ENCODE measurements around the gene ABCA10.

Gene ABCA10

GRCh38 chr17:69268543-69269014, 40.0 kb upstream of the ABCA10 start:
- Histone ChIP-seq H3K9me3 (ENCODE audit: control insufficient read depth, insufficient read depth, low read depth, low read length) (no peaks in the 10 kb centered on the region), H3K4me1 (ENCODE audit: control insufficient read depth, insufficient read depth, low read length) (no peaks in the 10 kb centered on the region), H3K4me3 (ENCODE audit: low read depth, low read length) (no peak overlapping the region), H3K27ac (ENCODE audit: extremely low read depth, low read depth, low read length) (no peak overlapping the region), H3K36me3 (ENCODE audit: control insufficient read depth in 2 of 2, insufficient read depth in 1 of 2, low read length in 2 of 2) (peaks cover 0 to 8% of the 10 kb centered on the region in 2 experiments; a peak in 1 of 3 replicates)
- CTCF ChIA-PET = no interaction called here
- POLR2A ChIA-PET = no interaction called here
- TF ChIP-seq ZNF341 (tag by site-specific recombination; IDR thresholded peaks at IDR 0.05; ENCODE audit: low read depth) = no peak

DNA sequence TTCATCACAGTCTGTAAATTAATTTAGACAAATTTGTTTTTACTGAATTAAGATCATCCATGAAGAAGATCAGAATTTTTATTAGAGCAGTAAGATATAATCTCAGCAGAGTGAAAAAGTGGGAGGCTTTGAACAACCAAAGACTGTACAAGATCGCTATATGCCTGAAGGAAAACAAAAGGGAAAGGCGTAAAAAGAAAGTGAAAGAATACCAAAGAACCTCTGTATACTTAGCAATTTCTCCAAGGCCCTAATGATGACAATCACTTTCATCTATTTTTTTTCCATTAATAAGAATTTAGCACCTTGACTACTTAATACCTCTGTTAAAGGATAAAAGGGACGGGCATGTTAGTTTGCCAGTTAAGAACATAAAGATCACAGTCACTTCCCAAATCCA, 38.6 kb upstream of the ABCA10 start:
- no peak for TF ChIP-seq ZNF169 (tag by site-specific recombination; IDR thresholded peaks at IDR 0.05)
- no peak for TF ChIP-seq REPIN1 (tag by site-specific recombination; IDR thresholded peaks at IDR 0.05; ENCODE audit: low read depth)
- no peak for TF ChIP-seq ZNF639 (tag by site-specific recombination; IDR thresholded peaks at IDR 0.05)
- peak; percentile 70 for TF ChIP-seq PRDM1 (tag by site-specific recombination; IDR thresholded peaks at IDR 0.05)
- TF ChIP-seq ZSCAN5A (tag by site-specific recombination; IDR thresholded peaks at IDR 0.05) = no peak
- TF ChIP-seq SP2 (tag by site-specific recombination; IDR thresholded peaks at IDR 0.05) = no peak
- no peak for TF ChIP-seq ZFP69B (tag by site-specific recombination; IDR thresholded peaks at IDR 0.05)
- H3K4me1 ChIP-seq (ENCODE audit: control insufficient read depth, insufficient read depth, low read length) = no peaks in the 10 kb centered on the region
- CTCF ChIA-PET = interaction anchor here (0.7 kb wide), 1 partner anchor 136 kb away, joined by 3 read pairs; no protein-coding TSS in a partner anchor

GRCh38 chr17:69265873-69266272, 37.2 kb upstream of the ABCA10 start:
- H3K4me3 ChIP-seq (ENCODE audit: low read depth, low read length) = no peak overlapping the region
- H3K36me3 ChIP-seq (ENCODE audit: control insufficient read depth in 2 of 2, insufficient read depth in 1 of 2, low read length in 2 of 2) = peaks cover 0 to 8% of the 10 kb centered on the region in 2 experiments; a peak in 1 of 3 replicates
- TF ChIP-seq ZNF660 (tag by site-specific recombination; IDR thresholded peaks at IDR 0.05) (no peak), ZNF341 (tag by site-specific recombination; IDR thresholded peaks at IDR 0.05; ENCODE audit: low read depth) (no peak), ZNF146 (tag by site-specific recombination; IDR thresholded peaks at IDR 0.05) (peak; percentile 62)
- TF ChIP-seq, protein P1, sequence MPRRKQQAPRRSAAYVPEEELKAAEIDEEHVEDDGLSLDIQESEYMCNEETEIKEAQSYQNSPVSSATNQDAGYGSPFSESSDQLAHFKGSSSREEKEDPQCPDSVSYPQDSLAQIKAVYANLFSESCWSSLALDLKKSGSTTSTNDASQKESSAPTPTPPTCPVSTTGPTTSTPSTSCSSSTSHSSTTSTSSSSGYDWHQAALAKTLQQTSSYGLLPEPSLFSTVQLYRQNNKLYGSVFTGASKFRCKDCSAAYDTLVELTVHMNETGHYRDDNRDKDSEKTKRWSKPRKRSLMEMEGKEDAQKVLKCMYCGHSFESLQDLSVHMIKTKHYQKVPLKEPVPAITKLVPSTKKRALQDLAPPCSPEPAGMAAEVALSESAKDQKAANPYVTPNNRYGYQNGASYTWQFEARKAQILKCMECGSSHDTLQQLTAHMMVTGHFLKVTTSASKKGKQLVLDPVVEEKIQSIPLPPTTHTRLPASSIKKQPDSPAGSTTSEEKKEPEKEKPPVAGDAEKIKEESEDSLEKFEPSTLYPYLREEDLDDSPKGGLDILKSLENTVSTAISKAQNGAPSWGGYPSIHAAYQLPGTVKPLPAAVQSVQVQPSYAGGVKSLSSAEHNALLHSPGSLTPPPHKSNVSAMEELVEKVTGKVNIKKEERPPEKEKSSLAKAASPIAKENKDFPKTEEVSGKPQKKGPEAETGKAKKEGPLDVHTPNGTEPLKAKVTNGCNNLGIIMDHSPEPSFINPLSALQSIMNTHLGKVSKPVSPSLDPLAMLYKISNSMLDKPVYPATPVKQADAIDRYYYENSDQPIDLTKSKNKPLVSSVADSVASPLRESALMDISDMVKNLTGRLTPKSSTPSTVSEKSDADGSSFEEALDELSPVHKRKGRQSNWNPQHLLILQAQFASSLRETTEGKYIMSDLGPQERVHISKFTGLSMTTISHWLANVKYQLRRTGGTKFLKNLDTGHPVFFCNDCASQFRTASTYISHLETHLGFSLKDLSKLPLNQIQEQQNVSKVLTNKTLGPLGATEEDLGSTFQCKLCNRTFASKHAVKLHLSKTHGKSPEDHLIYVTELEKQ (tag by site-specific recombination; IDR thresholded peaks at IDR 0.05; ENCODE audit: borderline replicate concordance) = no peak
- no peak overlapping the region for H3K27ac ChIP-seq (ENCODE audit: extremely low read depth, low read depth, low read length)
- no peaks in the 10 kb centered on the region for H3K4me1 ChIP-seq (ENCODE audit: control insufficient read depth, insufficient read depth, low read length)
- ChIA-PET CTCF (no interaction called here), POLR2A (no interaction called here)
- H3K9me3 ChIP-seq (ENCODE audit: control insufficient read depth, insufficient read depth, low read depth, low read length) = no peaks in the 10 kb centered on the region

More for the DNA sequence above, 38.6 kb upstream of the ABCA10 start:
- Histone ChIP-seq H3K4me3 (ENCODE audit: low read depth, low read length) (no peak overlapping the region), H3K27ac (ENCODE audit: extremely low read depth, low read depth, low read length) (no peak overlapping the region), H3K36me3 (ENCODE audit: control insufficient read depth in 2 of 2, insufficient read depth in 1 of 2, low read length in 2 of 2) (peaks cover 0 to 8% of the 10 kb centered on the region in 2 experiments; a peak in 1 of 3 replicates), H3K9me3 (ENCODE audit: control insufficient read depth, insufficient read depth, low read depth, low read length) (no peaks in the 10 kb centered on the region)
- POLR2A ChIA-PET = no interaction called here

DNA sequence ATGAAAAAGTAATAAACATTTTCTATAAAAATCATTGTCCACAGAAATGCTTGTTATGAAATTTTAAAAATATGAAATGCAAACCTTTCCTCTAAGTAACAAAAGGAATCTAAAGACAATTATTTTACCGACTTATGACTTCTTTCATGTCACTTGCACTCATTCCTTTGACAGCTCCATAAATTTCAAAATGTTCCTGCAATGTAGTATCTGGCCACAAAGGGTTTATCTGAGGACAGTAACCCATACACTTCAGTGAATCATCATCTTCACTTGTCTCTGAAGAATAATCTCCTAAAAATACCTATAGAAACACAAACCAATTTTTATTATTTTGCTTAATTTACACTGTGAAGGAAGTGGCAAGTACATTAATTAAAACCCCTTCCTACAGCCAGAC, 25.6 kb upstream of the ABCA10 start:
- Histone ChIP-seq H3K27ac (ENCODE audit: extremely low read depth, low read depth, low read length) (no peak overlapping the region), H3K4me1 (ENCODE audit: control insufficient read depth, insufficient read depth, low read length) (no peaks in the 10 kb centered on the region), H3K36me3 (ENCODE audit: control insufficient read depth in 2 of 2, insufficient read depth in 1 of 2, low read length in 2 of 2) (peaks cover 9 to 26% of the 10 kb centered on the region in 2 experiments), H3K9me3 (ENCODE audit: control insufficient read depth, insufficient read depth, low read depth, low read length) (no peaks in the 10 kb centered on the region), H3K4me3 (ENCODE audit: low read depth, low read length) (no peak overlapping the region)
- ChIA-PET CTCF (interaction anchor here (0.6 kb wide), 1 partner anchor 771 kb away, joined by 5 read pairs; no protein-coding TSS in a partner anchor), POLR2A (no interaction called here)
- TF ChIP-seq ZNF350 (tag by site-specific recombination; IDR thresholded peaks at IDR 0.05) (no peak), AEBP2 (tag by site-specific recombination; IDR thresholded peaks at IDR 0.05; ENCODE audit: borderline replicate concordance) (no peak), INSM2 (tag by site-specific recombination; IDR thresholded peaks at IDR 0.05) (no peak), ZNF366 (tag by site-specific recombination; conservative IDR thresholded peaks at IDR 0.05) (no peak), ZBTB17 (tag by site-specific recombination; IDR thresholded peaks at IDR 0.05) (no peak)
- TF ChIP-seq, protein P2, sequence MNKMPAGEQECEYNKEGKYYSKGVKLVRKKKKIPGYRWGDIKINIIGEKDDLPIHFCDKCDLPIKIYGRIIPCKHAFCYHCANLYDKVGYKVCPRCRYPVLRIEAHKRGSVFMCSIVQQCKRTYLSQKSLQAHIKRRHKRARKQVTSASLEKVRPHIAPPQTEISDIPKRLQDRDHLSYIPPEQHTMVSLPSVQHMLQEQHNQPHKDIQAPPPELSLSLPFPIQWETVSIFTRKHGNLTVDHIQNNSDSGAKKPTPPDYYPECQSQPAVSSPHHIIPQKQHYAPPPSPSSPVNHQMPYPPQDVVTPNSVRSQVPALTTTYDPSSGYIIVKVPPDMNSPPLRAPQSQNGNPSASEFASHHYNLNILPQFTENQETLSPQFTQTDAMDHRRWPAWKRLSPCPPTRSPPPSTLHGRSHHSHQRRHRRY (tag by site-specific recombination; IDR thresholded peaks at IDR 0.05) = no peak
